ENCODE measurements around the gene CD6. TPM values are rescaled to one million over a fixed set of nuclear protein-coding genes. Genes with fewer than 3 reads are reported as not detected.

CD6 gene
- total RNA-seq, 2 donors from 2014 or later = 0.51 to 1.2 TPM

DNA sequence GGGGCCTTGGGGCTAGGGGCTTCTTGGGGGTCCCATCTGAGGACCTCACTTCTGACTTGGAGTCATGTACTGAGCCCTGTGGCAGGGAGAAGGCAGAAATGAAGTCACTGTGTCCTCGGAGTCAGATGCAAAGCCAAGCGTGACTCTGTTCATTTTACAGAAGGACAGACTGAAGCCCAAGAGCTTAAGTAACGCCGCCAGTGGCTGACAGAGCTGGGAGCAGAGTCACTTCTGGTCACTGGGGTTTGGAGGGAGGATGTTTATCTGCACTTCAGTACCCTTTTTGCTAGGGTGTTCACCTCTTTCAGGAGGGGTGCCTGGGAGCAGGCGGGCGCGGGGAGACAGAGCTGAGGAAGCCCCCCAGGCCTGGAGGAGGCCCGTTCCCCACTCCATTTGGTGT lies 10.7 kb downstream of the CD6 start:
- Histone ChIP-seq H3K27ac (no peak overlapping the region), H3K4me1 (replicated peaks) (no peaks in the 10 kb centered on the region), H3K4me3 (no peak overlapping the region), H3K27me3 (replicated peaks; ENCODE audit: insufficient read depth) (no peaks in the 10 kb centered on the region), H3K9me3 (no peaks in the 10 kb centered on the region), H3K36me3 (no peaks in the 10 kb centered on the region)
- WGBS = 95% methylated on average over 8 of the region's 8 CpGs
- intact Hi-C loops (cut with DNase I) = no loop called here
- TF ChIP-seq POLR2AphosphoS5 (IDR thresholded peaks at IDR 0.05) = no peak
- TF ChIP-seq, protein P1, sequence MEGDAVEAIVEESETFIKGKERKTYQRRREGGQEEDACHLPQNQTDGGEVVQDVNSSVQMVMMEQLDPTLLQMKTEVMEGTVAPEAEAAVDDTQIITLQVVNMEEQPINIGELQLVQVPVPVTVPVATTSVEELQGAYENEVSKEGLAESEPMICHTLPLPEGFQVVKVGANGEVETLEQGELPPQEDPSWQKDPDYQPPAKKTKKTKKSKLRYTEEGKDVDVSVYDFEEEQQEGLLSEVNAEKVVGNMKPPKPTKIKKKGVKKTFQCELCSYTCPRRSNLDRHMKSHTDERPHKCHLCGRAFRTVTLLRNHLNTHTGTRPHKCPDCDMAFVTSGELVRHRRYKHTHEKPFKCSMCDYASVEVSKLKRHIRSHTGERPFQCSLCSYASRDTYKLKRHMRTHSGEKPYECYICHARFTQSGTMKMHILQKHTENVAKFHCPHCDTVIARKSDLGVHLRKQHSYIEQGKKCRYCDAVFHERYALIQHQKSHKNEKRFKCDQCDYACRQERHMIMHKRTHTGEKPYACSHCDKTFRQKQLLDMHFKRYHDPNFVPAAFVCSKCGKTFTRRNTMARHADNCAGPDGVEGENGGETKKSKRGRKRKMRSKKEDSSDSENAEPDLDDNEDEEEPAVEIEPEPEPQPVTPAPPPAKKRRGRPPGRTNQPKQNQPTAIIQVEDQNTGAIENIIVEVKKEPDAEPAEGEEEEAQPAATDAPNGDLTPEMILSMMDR (IDR thresholded peaks at IDR 0.05) = no peak
- no peak for TF ChIP-seq POLR2A (IDR thresholded peaks at IDR 0.05)
- DNase-seq (ENCODE audit: low spot score) = no peak

DNA sequence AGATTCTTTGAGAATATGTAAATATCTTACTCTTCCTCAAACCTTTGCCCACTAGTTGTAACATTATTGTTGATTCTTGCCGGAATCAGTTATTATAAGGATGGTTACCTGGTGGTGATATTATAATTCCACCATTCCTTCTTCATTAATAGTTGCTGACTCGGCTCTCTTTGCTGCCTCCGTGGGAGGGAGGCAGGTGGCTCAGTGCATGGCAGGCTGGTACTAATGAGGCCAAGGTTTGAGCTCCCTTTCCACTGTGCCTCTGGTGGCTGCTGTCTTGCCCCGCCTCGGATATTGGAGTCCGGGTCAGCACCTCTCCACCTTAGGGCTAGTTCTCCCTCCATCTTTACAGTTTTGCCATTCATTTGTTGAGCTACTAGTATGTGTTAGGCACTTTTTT lies 12.7 kb downstream of the CD6 start:
- Histone ChIP-seq H3K4me1 (replicated peaks) (no peaks in the 10 kb centered on the region), H3K9me3 (no peaks in the 10 kb centered on the region), H3K4me3 (no peak overlapping the region), H3K27me3 (replicated peaks; ENCODE audit: insufficient read depth) (no peaks in the 10 kb centered on the region), H3K27ac (no peak overlapping the region), H3K36me3 (no peaks in the 10 kb centered on the region)
- intact Hi-C loops (cut with DNase I) = no loop called here
- 82% methylated on average over 6 of the region's 6 CpGs for WGBS
- TF ChIP-seq, protein P1 (IDR thresholded peaks at IDR 0.05) = no peak
- TF ChIP-seq POLR2AphosphoS5 (IDR thresholded peaks at IDR 0.05) = no peak
- no peak for TF ChIP-seq POLR2A (IDR thresholded peaks at IDR 0.05)
- no peak for DNase-seq (ENCODE audit: low spot score)

DNA sequence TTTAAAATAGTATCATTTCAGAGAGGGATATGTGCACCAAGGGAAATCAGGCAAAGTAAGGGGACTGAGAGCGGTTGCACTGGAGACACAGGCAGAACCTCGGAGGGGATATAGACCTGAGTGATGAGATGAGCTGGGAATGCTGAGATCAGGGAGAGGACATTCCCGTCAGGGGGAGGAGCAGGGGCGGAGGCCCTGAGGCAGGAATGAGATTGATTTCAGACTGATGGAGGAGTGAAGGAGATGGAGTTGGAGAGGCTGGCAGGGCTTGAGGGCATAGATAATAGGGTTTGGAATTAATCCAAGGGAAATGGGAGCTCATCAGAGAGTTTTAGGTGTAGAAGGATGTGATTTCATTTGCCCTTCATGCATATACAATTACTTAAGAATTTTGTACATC lies 13.2 kb downstream of the CD6 start:
- intact Hi-C loops (cut with DNase I) = no loop called here
- WGBS = 56% methylated on average over 4 of the region's 4 CpGs
- H3K9me3 ChIP-seq = no peaks in the 10 kb centered on the region
- no peaks in the 10 kb centered on the region for H3K4me1 ChIP-seq (replicated peaks)
- no peaks in the 10 kb centered on the region for H3K27me3 ChIP-seq (replicated peaks; ENCODE audit: insufficient read depth)
- DNase-seq (ENCODE audit: low spot score) = no peak
- TF ChIP-seq, protein P1 (IDR thresholded peaks at IDR 0.05) = no peak
- TF ChIP-seq POLR2AphosphoS5 (IDR thresholded peaks at IDR 0.05) (no peak), POLR2A (IDR thresholded peaks at IDR 0.05) (no peak)
- H3K27ac ChIP-seq = no peak overlapping the region
- H3K36me3 ChIP-seq = no peaks in the 10 kb centered on the region
- no peak overlapping the region for H3K4me3 ChIP-seq

DNA sequence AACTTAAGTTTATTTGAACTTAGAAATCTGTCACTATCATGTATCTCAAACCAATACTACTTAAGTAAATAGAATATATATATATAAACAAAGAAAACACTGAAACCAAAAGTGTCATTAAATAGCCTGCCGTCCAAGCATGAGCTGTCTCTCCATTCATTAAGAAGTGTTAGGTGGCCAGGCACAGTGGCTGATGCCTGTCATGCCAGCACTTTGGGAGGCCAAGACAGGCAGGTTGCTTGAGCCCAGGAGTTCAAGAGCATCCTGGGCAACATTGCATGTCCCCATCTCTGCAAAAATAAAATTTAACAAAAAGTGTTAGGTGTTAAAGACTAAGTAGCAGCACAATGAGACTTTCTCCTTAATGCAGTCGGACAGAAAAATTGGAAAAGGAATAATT lies 14.0 kb downstream of the CD6 start:
- Histone ChIP-seq H3K27me3 (replicated peaks; ENCODE audit: insufficient read depth) (no peaks in the 10 kb centered on the region), H3K27ac (no peak overlapping the region), H3K4me1 (replicated peaks) (no peaks in the 10 kb centered on the region), H3K36me3 (no peaks in the 10 kb centered on the region), H3K9me3 (no peaks in the 10 kb centered on the region), H3K4me3 (no peak overlapping the region)
- intact Hi-C loops (cut with DNase I) = no loop called here
- 69% methylated on average over 2 of the region's 2 CpGs for WGBS
- DNase-seq (ENCODE audit: low spot score) = no peak
- no peak for TF ChIP-seq POLR2A (IDR thresholded peaks at IDR 0.05)
- TF ChIP-seq, protein P1 (IDR thresholded peaks at IDR 0.05) = no peak
- TF ChIP-seq POLR2AphosphoS5 (IDR thresholded peaks at IDR 0.05) = no peak

DNA sequence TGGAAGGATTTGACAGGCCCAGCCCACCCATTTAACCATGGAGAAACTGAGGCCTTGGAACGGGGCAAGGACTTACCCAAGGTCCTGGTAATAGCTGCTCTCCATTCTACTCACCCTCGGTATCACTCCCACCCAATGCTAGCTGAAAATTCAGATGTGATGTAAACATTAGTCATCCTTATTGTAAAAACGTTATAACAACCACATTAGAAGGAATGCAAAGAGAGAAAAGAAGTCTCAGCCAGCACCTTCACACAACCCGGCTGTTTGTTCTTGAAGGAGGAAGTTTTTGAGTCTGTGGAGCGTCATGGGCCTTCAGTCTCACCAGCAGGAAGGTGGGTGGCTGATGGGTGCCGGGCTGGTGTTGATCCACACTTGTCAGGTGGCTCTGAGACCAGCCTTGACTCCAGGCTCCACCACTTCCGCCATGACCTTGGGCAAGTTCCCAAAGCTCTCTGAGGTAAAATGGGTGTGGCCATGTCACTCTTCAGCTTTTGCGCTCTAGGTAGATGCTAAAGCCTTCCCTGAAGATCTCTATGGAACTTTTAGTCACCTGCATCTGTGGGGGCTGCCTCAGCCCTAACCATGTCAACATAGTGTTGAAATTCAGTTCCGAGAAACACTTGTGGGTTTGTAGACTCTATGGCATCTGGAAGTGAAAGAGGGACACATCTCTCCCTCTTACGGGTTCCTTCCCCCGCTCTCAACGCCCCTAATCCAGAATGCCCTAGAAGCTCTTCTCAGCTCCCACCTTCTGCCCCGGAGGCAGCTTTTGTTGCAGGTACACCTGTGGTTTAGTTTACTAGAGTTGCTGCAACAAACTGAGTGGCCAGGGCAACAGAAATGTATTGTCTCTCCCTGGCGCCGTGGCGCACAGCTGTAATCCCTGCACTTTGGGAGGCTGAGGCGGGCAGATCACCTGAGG lies 14.8 kb downstream of the CD6 start:
- H3K27me3 ChIP-seq (replicated peaks; ENCODE audit: insufficient read depth) = no peaks in the 10 kb centered on the region
- DNase-seq (ENCODE audit: low spot score) = no peak
- WGBS = 71% methylated on average over 17 of the region's 17 CpGs
- no peak for TF ChIP-seq POLR2A (IDR thresholded peaks at IDR 0.05)
- TF ChIP-seq, protein P1 (IDR thresholded peaks at IDR 0.05) = no peak
- H3K27ac ChIP-seq = no peak overlapping the region
- H3K4me3 ChIP-seq = no peak overlapping the region
- H3K4me1 ChIP-seq (replicated peaks) = no peaks in the 10 kb centered on the region
- H3K36me3 ChIP-seq = no peaks in the 10 kb centered on the region
- intact Hi-C loops (cut with DNase I) = no loop called here
- no peaks in the 10 kb centered on the region for H3K9me3 ChIP-seq

Data from prostate gland (tissue), 2 donors.